Loucy (cell line): ENCODE measurements around the gene ACTL6B.

ENCODE experiments used
- H2AFZ ChIP-seq: fragments of 200-600 bp; sonication (generic); 2 replicates; pipeline ENCODE4 v1.6.0; 2016; ENCODE audit warnings: antibody characterized with exemption, mild to moderate bottlenecking, low read length, moderate library complexity
- H3F3A ChIP-seq: fragments of 200-600 bp; 2 replicates; pipeline ENCODE4 v1.6.0; 2016; ENCODE audit warnings: antibody characterized with exemption, low read depth, mild to moderate bottlenecking
- H3K27me3 ChIP-seq: fragments of 200-600 bp; sonication (generic); 2 replicates; pipeline ENCODE4 v1.6.1; 2014; ENCODE audit warnings: low read length, mild to moderate bottlenecking; ENCODE audit not compliant: insufficient read depth, poor library complexity, severe bottlenecking
- H3K36me3 ChIP-seq: fragments of 200-600 bp; sonication (generic); 2 replicates; pipeline ENCODE4 v1.6.1; 2016; ENCODE audit warnings: low read length; ENCODE audit not compliant: insufficient read depth
- H3K4me1 ChIP-seq: fragments of 200-600 bp; sonication (generic); 2 replicates; pipeline ENCODE4 v1.5.1; 2014; ENCODE audit warnings: low read length, mild to moderate bottlenecking; ENCODE audit not compliant: insufficient read depth, poor library complexity, severe bottlenecking
- H3K4me2 ChIP-seq: fragments of 200-600 bp; sonication (generic); 2 replicates; pipeline ENCODE4 v1.6.0; 2014; ENCODE audit warnings: antibody characterized with exemption, low read length, low read depth, mild to moderate bottlenecking; ENCODE audit not compliant: poor library complexity, severe bottlenecking
- H3K4me3 ChIP-seq: fragments of 200-600 bp; sonication (generic); 2 replicates; pipeline ENCODE4 v1.5.1; 2014; ENCODE audit warnings: low read length, mild to moderate bottlenecking, mixed read lengths; ENCODE audit not compliant: poor library complexity, severe bottlenecking
- H3K79me2 ChIP-seq: fragments of 200-600 bp; sonication (generic); 2 replicates; pipeline ENCODE4 v1.6.1; 2014; ENCODE audit warnings: low read length; ENCODE audit not compliant: insufficient read depth
- H3K9ac ChIP-seq: fragments of 200-600 bp; sonication (generic); 2 replicates; pipeline ENCODE4 v1.6.0; 2014; ENCODE audit warnings: mild to moderate bottlenecking, low read depth, low read length, moderate library complexity; ENCODE audit not compliant: poor library complexity, severe bottlenecking
- H3K9me2 ChIP-seq: fragments of 200-600 bp; sonication (generic); replicated peaks from 2 replicates; pipeline ENCODE4 v1.6.1; 2016; ENCODE audit warnings: low read depth, low read length, mixed read lengths
- H3K9me3 ChIP-seq: fragments of 200-600 bp; sonication (generic); 2 replicates; pipeline ENCODE4 v1.6.1; 2014; ENCODE audit warnings: mild to moderate bottlenecking, antibody characterized with exemption, low read length, low read depth; ENCODE audit not compliant: insufficient read depth
- H4K20me1 ChIP-seq: fragments of 200-600 bp; sonication (generic); 2 replicates; pipeline ENCODE4 v1.6.0; 2014; ENCODE audit warnings: antibody characterized with exemption, low read length, mild to moderate bottlenecking; ENCODE audit not compliant: insufficient read depth, poor library complexity, severe bottlenecking
- EZH2phosphoT487 ChIP-seq: fragments of 200-600 bp; IDR thresholded peaks from 2 replicates; pipeline ENCODE4 v1.6.1; 2018; ENCODE audit warnings: antibody characterized with exemption, mild to moderate bottlenecking, moderate library complexity, borderline replicate concordance
- TF ChIP-seq, protein P1 (sequence below): fragments of 200-600 bp; sonication (generic); conservative IDR thresholded peaks from 2 replicates; pipeline ENCODE4 v1.5.1; 2014; ENCODE audit warnings: mild to moderate bottlenecking, antibody characterized with exemption, low read length

The ACTL6B gene

DNA sequence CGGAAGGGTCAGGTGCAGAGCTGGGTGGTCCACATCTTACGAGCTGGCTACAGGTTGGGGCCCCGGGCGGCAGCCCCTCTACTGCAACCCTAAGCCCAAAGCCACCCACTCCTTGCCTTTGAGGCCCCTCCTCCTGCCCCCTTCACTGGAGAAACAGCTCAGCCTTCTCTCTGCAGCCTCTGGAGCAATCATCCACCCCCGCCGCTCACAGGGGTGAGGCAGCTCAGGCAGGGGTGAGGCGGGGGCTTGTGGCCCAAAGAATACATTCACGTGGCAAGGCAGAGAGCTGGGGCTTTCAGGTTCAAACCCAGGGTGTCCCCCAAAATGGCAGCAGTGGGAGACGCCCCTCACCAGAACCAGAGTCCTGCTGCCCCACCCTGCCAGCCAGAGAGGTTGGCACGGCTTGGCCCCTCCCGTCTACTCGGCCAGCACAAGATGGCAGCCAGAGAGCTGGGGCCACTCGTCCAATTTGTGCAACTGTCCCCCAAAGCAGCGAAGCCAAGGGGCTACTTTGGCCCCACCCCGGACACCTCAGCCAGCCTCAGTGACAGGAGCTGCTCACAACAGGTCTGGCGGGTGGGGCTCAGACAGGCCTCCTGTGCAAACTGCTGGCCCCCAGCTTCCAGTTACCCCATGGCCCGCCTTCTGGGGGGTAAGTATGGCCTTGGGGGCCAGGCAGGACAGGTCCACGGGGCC is 24.5 kb upstream of the ACTL6B start:
- Histone ChIP-seq H3K79me2 (peaks cover 17% of the 10 kb centered on the region; the same call in 1 of the 2 replicates), H3K4me3 (no peak overlapping the region), H3K9me2 (no peaks in the 10 kb centered on the region), H3K9me3 (no peaks in the 10 kb centered on the region), H3K9ac (no peak overlapping the region), H4K20me1 (peaks cover 46% of the 10 kb centered on the region), H3K4me2 (no peak overlapping the region), H3K27me3 (no peaks in the 10 kb centered on the region), H3K4me1 (peaks cover 7% of the 10 kb centered on the region), H3F3A (no peaks in the 10 kb centered on the region; the same call in 1 of the 2 replicates), H2AFZ (no peak overlapping the region), H3K36me3 (peaks cover 89% of the 10 kb centered on the region; the same call in 1 of the 2 replicates)
- TF ChIP-seq EZH2phosphoT487: no peak
- TF ChIP-seq, protein P1, sequence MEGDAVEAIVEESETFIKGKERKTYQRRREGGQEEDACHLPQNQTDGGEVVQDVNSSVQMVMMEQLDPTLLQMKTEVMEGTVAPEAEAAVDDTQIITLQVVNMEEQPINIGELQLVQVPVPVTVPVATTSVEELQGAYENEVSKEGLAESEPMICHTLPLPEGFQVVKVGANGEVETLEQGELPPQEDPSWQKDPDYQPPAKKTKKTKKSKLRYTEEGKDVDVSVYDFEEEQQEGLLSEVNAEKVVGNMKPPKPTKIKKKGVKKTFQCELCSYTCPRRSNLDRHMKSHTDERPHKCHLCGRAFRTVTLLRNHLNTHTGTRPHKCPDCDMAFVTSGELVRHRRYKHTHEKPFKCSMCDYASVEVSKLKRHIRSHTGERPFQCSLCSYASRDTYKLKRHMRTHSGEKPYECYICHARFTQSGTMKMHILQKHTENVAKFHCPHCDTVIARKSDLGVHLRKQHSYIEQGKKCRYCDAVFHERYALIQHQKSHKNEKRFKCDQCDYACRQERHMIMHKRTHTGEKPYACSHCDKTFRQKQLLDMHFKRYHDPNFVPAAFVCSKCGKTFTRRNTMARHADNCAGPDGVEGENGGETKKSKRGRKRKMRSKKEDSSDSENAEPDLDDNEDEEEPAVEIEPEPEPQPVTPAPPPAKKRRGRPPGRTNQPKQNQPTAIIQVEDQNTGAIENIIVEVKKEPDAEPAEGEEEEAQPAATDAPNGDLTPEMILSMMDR: no peak

DNA sequence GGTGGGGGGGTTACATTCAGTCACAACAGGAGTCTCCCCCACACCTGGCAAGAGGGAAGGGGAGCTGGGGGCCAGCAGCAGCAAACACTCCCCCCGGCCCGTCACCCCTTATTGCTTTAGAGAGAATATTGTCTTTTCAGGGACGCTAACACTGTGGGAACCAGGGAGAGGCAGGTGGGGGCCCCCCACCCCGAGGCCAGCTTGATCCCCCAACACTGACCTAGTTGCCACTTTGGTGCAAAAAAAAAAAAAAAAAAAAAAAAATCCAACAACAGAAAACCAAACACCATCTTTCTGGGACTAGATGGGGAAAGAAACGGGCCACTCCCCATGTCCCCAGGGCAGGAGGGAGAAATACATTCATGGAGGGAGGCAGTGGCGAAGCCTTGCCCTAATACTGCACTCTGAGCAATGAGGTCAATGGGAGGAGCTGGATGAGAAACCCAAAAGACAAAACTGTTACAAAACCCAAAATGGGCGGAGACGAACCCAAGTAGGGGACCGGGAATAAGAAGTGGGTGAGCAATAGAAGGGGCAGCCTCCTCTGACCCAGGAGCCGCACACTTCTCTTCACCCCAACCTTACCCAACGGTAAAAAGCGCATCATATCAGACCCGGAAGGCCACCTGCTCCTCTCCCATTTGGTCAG is 23.8 kb upstream of the ACTL6B start:
- peaks cover 24% of the 10 kb centered on the region for H3K79me2 ChIP-seq
- no peak overlapping the region for H3K4me3 ChIP-seq
- TF ChIP-seq EZH2phosphoT487: no peak
- TF ChIP-seq, protein P1: no peak
- H3K9me3 ChIP-seq: no peaks in the 10 kb centered on the region
- peaks cover 50% of the 10 kb centered on the region for H4K20me1 ChIP-seq
- peaks cover 83% of the 10 kb centered on the region; the same call in 1 of the 2 replicates for H3K36me3 ChIP-seq
- no peaks in the 10 kb centered on the region for H3K9me2 ChIP-seq
- no peak overlapping the region for H3K9ac ChIP-seq
- H3K4me1 ChIP-seq: peaks cover 7% of the 10 kb centered on the region
- H3K4me2 ChIP-seq: no peak overlapping the region
- no peak overlapping the region for H2AFZ ChIP-seq
- no peaks in the 10 kb centered on the region; the same call in 1 of the 2 replicates for H3F3A ChIP-seq
- no peaks in the 10 kb centered on the region for H3K27me3 ChIP-seq

DNA sequence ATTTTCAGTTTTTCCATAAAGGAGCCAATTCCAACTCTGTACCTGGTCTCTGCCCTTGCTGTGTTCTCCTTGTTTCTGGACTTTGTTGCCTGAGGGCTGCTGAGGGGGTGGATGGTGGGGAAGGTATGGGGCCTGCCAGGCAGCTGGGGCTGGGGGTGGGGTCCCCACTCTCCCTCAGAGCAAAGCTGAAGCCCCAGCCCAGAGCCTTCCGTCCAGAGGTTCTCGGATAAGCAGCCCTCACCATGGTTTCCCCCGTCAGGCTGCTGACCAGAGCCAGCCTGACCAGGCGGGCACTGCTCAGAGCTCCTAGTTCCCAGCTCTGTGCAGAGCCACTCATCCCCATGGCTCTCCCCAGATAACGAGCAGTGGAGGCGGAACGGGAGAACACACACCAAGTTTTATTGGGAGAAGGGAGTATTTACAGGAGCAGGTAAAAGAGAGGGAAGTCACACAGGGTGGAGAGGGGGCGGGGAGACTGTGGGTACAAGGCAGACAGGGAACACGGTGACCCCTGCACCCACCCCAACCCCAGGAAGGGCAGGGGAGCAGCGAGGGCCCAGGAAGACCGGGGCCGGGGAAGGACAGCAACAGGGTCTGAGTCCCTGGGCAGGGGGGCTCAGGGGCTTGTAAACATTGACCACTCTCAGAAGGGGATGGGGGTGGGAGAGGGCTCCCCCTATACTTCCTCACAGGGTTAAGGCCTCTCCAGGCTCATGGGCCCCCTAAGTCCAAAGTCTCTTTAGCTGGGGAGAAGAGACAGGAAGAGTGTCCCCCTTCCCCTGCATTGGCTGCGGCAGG is 23.1 kb upstream of the ACTL6B start:
- Histone ChIP-seq H4K20me1 (peaks cover 56% of the 10 kb centered on the region), H3K4me3 (no peak overlapping the region), H3K9ac (no peak overlapping the region), H3K36me3 (peaks cover 75% of the 10 kb centered on the region; the same call in 1 of the 2 replicates), H3K9me3 (no peaks in the 10 kb centered on the region), H3K4me1 (peaks cover 7% of the 10 kb centered on the region), H3K4me2 (no peak overlapping the region), H2AFZ (no peak overlapping the region), H3K79me2 (peaks cover 31% of the 10 kb centered on the region), H3K9me2 (no peaks in the 10 kb centered on the region), H3F3A (no peaks in the 10 kb centered on the region; the same call in 1 of the 2 replicates), H3K27me3 (no peaks in the 10 kb centered on the region)
- no peak for TF ChIP-seq EZH2phosphoT487
